Neural progenitor cell (in vitro differentiated cells): ENCODE measurements around the gene TMEM154. TPM values are rescaled to one million over a fixed set of nuclear protein-coding genes. Genes with fewer than 3 reads are reported as not detected.

Experiments
- DNase-seq: peaks from one replicate; pipeline ENCODE4 v3.0.0-alpha.2; 2016; ENCODE audit warnings: low spot score
- H2AFZ ChIP-seq: fragments of 200-600 bp; sonication (generic); replicated peaks from 2 replicates; pipeline ENCODE4 v1.6.1; 2016; ENCODE audit warnings: antibody characterized with exemption
- H3F3A ChIP-seq: fragments of 200-600 bp; sonication (generic); 2 replicates; pipeline ENCODE4 v1.6.1; 2016; ENCODE audit warnings: antibody characterized with exemption, low read depth
- H3K27ac ChIP-seq: fragments of 200-600 bp; sonication (generic); 2 replicates; pipeline ENCODE4 v1.5.1; 2016; ENCODE audit warnings: mild to moderate bottlenecking
- H3K27me3 ChIP-seq: fragments of 200-600 bp; sonication (generic); 2 replicates; pipeline ENCODE4 v1.6.1; 2016; ENCODE audit warnings: mild to moderate bottlenecking, moderate library complexity
- H3K36me3 ChIP-seq: fragments of 200-600 bp; sonication (generic); 2 replicates; pipeline ENCODE4 v1.5.1; 2016
- H3K4me1 ChIP-seq: fragments of 200-600 bp; sonication (generic); 2 replicates; pipeline ENCODE4 v1.6.1; 2016; ENCODE audit warnings: mixed run types
- H3K4me2 ChIP-seq: fragments of 200-600 bp; sonication (generic); 2 replicates; pipeline ENCODE4 v1.6.1; 2016
- H3K4me3 ChIP-seq: fragments of 200-600 bp; sonication (generic); 2 replicates; pipeline ENCODE4 v1.5.1; 2016
- H3K79me2 ChIP-seq: fragments of 200-600 bp; sonication (generic); 2 replicates; pipeline ENCODE4 v1.6.1; 2016; ENCODE audit warnings: low read depth
- H3K9ac ChIP-seq: fragments of 200-600 bp; sonication (generic); 2 replicates; pipeline ENCODE4 v1.6.1; 2016
- H3K9me3 ChIP-seq: fragments of 200-600 bp; sonication (generic); 2 replicates; pipeline ENCODE4 v1.5.1; 2016; ENCODE audit warnings: low read depth
- H4K20me1 ChIP-seq: fragments of 200-600 bp; sonication (generic); 2 replicates; pipeline ENCODE4 v1.6.1; 2016; ENCODE audit warnings: low read depth
- H3K27ac Mint-ChIP-seq: 3 replicates; pipeline ENCODE4 v1.8.0; 2021; ENCODE audit warnings: mixed read lengths
- H3K27me3 Mint-ChIP-seq: 2 replicates; pipeline ENCODE4 v1.8.0; 2022; ENCODE audit warnings: low read depth, mild to moderate bottlenecking, inconsistent platforms, moderate library complexity, mixed read lengths; ENCODE audit not compliant: insufficient read depth
- H3K36me3 Mint-ChIP-seq: 3 replicates; pipeline ENCODE4 v1.8.0; 2021; ENCODE audit warnings: mixed read lengths
- H3K4me1 Mint-ChIP-seq: 3 replicates; pipeline ENCODE4 v1.8.0; 2021; ENCODE audit warnings: mixed read lengths
- H3K4me3 Mint-ChIP-seq: 3 replicates; pipeline ENCODE4 v1.8.0; 2021; ENCODE audit warnings: mild to moderate bottlenecking, moderate library complexity, mixed read lengths
- H3K9me3 Mint-ChIP-seq: 3 replicates; pipeline ENCODE4 v1.8.0; 2020; ENCODE audit warnings: mixed read lengths
- CTCF ChIP-seq: fragments of 200-600 bp; sonication (generic); IDR thresholded peaks from 2 replicates; pipeline ENCODE4 v1.5.1; 2017; ENCODE audit warnings: antibody characterized with exemption, mild to moderate bottlenecking
- EZH2 ChIP-seq: fragments of 200-600 bp; sonication (generic); IDR thresholded peaks from 2 replicates; pipeline ENCODE4 v1.6.1; 2017; ENCODE audit warnings: antibody characterized with exemption, mild to moderate bottlenecking, moderate library complexity
- EZH2phosphoT487 ChIP-seq: fragments of 200-600 bp; sonication (generic); IDR thresholded peaks from 2 replicates; pipeline ENCODE4 v1.6.1; 2017; ENCODE audit warnings: antibody characterized with exemption
- total RNA-seq: library from RNA; depleted of rRNA; stranded (reverse); fragments of >200 nt; gene quantifications from 2 replicates; pipeline ENCODE4 v1.2.3, GENCODE V29; 2015; ENCODE audit warnings: low replicate concordance

Gene TMEM154
- total RNA-seq, 1 donor from 2014 or later, result 3.0 TPM

GRCh38 chr4:152618971-152619370 lies 60.8 kb downstream of the TMEM154 start:
- no peak for TF ChIP-seq CTCF
- Histone ChIP-seq H3K4me3 (no peak overlapping the region), H4K20me1 (no peaks in the 10 kb centered on the region), H3K36me3 (no peaks in the 10 kb centered on the region), H3F3A (no peaks in the 10 kb centered on the region), H3K79me2 (no peaks in the 10 kb centered on the region), H2AFZ (no peak overlapping the region), H3K4me1 (no peaks in the 10 kb centered on the region), H3K27me3 (no peaks in the 10 kb centered on the region), H3K4me2 (no peak overlapping the region), H3K27ac (no peak overlapping the region), H3K9ac (no peak overlapping the region), H3K9me3 (no peaks in the 10 kb centered on the region)
- H3K4me1 Mint-ChIP-seq, result no peaks in the 10 kb centered on the region
- no peak overlapping the region for H3K4me3 Mint-ChIP-seq
- no peak for DNase-seq
- no peaks in the 10 kb centered on the region for H3K36me3 Mint-ChIP-seq
- no peaks in the 10 kb centered on the region for H3K27me3 Mint-ChIP-seq
- no peaks in the 10 kb centered on the region for H3K9me3 Mint-ChIP-seq
- H3K27ac Mint-ChIP-seq, result no peak overlapping the region

GRCh38 chr4:152616804-152617203 lies 63.0 kb downstream of the TMEM154 start:
- no peak overlapping the region for H3K4me3 ChIP-seq
- peaks cover 3% of the 10 kb centered on the region for H3K27me3 Mint-ChIP-seq

GRCh38 chr4:152613841-152614721 lies 65.7 kb downstream of the TMEM154 start:
- Histone ChIP-seq H3K27ac (no peak overlapping the region), H3K4me3 (no peak overlapping the region), H3F3A (no peaks in the 10 kb centered on the region), H4K20me1 (no peaks in the 10 kb centered on the region), H3K4me1 (no peaks in the 10 kb centered on the region), H3K9me3 (no peaks in the 10 kb centered on the region), H3K9ac (no peak overlapping the region), H3K79me2 (no peaks in the 10 kb centered on the region), H3K27me3 (no peaks in the 10 kb centered on the region), H3K4me2 (no peak overlapping the region), H3K36me3 (no peaks in the 10 kb centered on the region), H2AFZ (no peak overlapping the region)
- DNase-seq, result no peak
- Mint-ChIP-seq H3K27ac (no peak overlapping the region), H3K4me1 (peaks cover 5% of the 10 kb centered on the region), H3K36me3 (no peaks in the 10 kb centered on the region), H3K9me3 (no peaks in the 10 kb centered on the region), H3K4me3 (no peak overlapping the region), H3K27me3 (peaks cover 6% of the 10 kb centered on the region)
- TF ChIP-seq EZH2, result no peak
- no peak for TF ChIP-seq CTCF
- TF ChIP-seq EZH2phosphoT487, result no peak

More at GRCh38 chr4:152616804-152617203, 63.0 kb downstream of the TMEM154 start:
- no peaks in the 10 kb centered on the region for H3K27me3 ChIP-seq
- Mint-ChIP-seq H3K36me3 (no peaks in the 10 kb centered on the region), H3K4me3 (no peak overlapping the region), H3K4me1 (peaks cover 5% of the 10 kb centered on the region), H3K9me3 (no peaks in the 10 kb centered on the region), H3K27ac (no peak overlapping the region)
- no peak overlapping the region for H3K9ac ChIP-seq
- H3K9me3 ChIP-seq, result no peaks in the 10 kb centered on the region
- TF ChIP-seq EZH2phosphoT487 (no peak), CTCF (no peak), EZH2 (no peak)
- H3K4me1 ChIP-seq, result no peaks in the 10 kb centered on the region
- H3K79me2 ChIP-seq, result no peaks in the 10 kb centered on the region
- no peak overlapping the region for H3K4me2 ChIP-seq
- DNase-seq, result no peak
- no peak overlapping the region for H2AFZ ChIP-seq
- H3K36me3 ChIP-seq, result no peaks in the 10 kb centered on the region
- H4K20me1 ChIP-seq, result no peaks in the 10 kb centered on the region
- H3F3A ChIP-seq, result no peaks in the 10 kb centered on the region
- H3K27ac ChIP-seq, result no peak overlapping the region
